GM19023 (cell line): ENCODE measurements around the gene MDM2.

ENCODE experiments used
- ATAC-seq: cut with Tn5 transposase; IDR thresholded peaks from one replicate; pipeline ENCODE4 v1.9.1; 2021; ENCODE audit warnings: mild to moderate bottlenecking, moderate library complexity; ENCODE audit not compliant: unreplicated experiment

MDM2 gene

DNA sequence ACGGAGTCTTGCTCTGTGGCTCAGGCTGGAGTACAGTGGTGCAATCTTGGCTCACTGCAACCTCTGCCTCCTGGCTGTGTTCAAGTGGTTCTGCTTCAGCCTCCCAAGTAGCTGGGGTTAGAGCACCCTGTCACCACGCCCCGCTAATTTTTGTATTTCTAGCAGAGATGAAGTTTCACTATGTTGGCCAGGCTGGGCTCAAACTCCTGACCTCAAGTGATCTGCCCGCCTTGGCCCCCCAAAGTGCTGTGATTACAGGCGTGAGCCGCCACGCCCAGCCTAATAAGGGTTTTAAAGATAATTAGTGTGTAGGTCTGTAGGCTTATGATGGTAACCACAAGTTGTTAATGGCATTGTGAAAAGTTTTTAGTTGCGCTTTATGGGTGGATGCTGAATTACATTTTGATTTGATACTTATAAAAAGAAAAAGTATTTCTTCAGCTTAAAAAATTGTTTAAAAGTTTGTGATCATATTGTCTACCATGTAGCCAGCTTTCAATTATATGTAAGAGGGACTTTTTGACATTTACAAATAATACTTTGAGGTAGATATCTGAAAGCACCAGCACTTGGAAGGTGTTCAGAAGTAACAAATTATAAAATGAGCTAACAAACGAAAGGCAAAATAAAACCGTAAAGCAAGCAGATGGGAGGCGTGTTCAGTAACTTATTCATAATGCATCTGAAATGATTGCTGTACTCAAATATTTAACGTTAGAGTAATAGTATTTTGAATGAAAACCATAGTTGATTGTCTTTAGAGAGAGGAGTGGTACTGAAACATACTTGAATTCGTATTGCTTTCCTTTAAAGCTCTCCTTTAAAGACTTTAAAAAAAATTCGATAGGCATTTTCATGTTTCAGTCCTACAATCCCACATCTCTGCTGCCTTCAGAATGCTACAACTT lies 37.1 kb downstream of the MDM2 start:
- ATAC-seq, result no peak

DNA sequence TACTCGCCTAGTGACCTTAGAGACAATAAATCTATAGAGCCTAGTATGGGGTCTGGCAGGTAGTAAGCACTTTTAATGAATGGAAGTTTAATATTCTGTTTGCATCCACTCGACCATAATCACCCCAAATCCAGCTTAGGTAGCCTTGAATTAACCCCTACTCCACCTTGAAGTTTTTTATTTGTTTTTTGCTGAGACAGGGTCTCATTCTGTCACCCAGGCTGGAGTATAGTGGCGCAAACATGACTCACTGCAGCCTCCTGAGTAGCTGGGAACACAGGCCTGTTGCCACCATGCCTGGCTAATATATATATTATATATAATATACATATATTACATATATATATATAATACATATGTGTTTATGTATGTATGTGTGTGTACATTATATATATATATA lies 38.8 kb downstream of the MDM2 start:
- ATAC-seq, result no peak

DNA sequence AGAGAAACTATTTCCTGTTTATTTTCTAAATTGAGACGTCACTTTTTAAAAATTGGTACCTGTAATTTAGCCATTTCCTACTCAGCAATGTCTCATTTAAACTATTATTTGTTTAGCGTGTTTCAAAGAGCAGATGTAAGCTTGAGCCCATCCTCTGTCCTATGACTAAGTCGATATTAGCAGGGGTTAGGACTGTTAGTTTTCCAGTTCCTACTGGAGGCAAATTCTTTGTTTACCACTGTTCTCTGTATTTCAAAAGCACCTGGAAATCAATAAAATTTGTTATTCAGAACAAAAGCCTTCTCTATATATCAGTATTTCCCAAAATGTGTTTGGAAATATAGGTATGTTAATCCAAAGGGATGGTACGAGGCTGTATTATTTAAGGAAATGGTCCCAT lies 42.4 kb downstream of the MDM2 start:
- no peak for ATAC-seq

DNA sequence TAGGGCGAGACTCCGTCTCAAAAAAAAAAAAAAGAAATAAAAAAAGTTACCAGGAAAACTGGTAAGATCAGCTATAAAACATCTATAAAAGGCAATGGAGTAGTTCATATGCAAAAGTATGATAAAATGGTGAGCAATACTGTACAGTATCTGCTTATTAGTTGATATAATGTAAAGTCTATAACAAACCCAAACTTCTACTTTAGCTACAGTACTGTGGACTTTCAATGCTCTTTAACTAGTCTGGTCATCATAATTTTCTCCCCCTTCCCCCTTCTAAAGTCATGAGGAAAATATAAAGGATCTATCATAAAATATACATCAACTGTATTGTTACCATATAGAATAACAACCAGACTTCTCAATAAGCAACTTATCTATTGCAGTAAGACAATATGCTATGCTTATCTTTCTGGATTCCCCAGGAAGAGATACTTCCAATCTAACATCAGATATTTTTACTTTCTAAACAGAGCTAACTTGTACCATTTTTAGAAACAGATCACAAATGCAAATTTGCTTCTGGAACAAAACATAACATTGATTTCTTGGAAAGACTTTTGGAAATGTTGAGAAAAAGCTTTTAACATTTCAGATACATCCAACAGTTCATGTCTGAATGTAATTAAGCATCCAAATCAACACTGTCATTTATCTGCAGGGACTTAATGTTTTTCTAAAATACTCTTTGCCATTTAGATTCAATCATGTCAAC lies 43.8 kb downstream of the MDM2 start:
- no peak for ATAC-seq

DNA sequence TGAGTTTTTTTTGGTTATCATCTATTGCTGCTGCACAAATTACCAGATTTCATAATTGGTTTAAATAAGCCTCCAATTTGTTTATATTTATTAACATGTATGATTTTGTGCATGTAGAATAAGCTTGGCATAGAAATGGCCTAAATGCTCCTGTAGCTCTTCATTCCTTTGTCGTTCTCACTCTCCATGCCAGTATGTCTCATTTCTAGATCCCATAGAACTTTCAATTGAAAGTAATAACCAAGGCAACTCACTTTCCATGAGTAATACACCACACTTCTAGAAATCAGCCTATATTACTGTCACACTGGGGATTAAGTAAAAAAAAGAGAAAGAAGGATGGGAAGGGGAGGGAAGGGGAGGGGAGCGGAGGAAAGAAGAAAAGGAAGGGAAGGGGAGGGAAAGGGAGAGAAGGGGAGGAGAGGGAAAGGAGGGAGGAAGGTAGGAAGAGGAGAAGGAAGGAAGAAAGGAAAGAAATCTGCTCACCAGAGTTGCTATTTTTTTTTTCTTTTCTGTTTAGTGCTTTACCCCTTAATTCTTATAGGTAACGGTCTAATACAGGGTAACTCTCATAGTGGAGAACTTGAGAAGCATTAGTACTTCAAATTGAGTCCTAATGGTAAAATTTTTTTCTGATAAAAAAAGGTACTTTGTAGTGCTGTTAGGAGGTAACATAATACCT lies 45.6 kb downstream of the MDM2 start:
- ATAC-seq, result no peak

DNA sequence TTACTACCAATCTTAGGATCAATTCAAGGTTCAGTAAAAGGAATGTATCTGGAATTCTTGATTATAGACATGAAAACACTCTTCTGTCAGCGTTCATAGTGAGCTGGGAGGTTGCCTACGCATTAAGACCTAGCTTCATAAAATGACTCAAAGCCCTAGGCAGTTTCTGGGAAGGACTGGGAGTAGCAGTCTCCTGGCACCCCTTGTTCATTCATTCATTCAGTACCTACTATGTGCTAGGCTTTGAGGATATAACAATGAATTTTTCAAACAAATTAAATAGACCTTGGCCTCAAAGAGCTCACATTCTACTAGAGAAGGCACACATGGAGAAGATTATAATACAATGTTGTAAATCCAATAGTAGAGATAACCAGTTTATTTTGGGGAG lies 46.1 kb downstream of the MDM2 start:
- no peak for ATAC-seq

DNA sequence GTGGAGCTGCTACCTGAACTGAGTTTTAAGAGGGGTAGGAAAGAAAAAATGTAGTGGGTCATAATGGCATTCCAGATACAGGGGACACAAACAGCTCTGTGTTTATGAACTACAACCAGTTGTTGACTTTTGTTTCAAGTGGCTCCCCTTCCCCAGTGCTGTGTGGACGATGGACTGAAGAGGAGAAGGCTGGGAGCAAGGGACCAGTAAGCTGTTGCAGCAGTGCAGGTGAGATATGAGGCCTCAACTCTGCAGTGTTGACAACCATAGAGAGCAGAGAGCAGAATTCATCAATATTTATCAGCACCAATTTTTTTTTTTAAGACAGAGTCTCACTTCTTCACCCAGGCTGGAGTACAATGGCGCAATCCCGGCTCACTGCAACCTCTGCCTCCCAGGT lies 46.6 kb downstream of the MDM2 start:
- no peak for ATAC-seq

DNA sequence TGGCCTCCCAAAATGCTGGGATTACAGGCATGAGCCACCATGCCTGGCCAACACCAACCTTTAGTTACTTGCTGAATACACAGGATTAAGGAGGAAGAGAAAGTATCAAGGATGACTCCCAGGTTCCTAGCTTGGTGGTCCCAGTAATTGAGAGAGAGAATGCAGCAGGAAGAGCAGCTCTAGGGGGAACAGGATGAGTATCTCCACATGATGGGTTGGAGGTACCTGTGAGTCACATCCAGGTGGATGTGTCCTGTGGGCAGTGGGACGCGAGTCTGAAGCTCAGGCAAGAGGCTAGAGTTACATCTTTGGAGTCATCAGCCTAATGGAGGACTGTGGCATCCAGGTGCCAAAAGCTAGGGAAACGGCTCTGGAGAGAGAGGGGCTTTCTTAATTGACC lies 47.1 kb downstream of the MDM2 start:
- no peak for ATAC-seq

DNA sequence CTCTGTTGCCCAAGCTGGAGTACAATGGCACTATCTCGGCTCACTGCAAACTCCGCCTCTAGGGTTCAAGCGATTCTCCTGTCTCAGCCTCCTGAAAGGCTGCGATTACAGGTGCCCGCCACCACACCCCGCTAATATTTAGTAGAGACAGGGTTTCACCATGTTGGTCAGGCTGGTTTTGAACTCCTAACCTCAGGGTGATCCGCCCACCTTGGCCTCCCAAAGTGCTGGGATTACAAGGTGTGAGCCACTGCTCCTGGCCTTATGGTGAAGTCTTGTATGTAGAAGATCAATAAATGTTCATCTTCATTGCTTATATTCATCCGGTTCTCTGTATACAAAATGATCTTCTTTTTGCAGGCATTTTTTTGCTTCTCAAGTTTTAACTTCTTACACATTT lies 47.8 kb downstream of the MDM2 start:
- ATAC-seq, result no peak

DNA sequence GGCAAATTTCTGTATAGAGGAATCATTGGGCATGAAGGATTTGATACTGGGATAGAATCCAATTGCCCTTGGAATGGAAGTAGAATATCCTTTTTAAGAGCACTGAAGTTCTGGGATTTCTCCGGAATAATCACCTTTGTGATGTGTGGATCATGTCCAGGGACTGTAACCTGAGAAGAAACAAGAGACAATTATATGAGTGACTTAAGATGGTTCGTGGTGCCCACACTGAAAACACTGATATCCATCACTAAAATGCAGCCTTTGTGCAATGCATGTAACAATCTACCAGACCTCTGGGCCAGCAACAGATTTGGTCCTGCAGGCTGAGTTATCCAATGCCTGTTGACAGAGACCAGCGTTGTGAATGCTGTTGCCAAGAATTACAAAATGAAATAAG lies 48.5 kb downstream of the MDM2 start:
- no peak for ATAC-seq

DNA sequence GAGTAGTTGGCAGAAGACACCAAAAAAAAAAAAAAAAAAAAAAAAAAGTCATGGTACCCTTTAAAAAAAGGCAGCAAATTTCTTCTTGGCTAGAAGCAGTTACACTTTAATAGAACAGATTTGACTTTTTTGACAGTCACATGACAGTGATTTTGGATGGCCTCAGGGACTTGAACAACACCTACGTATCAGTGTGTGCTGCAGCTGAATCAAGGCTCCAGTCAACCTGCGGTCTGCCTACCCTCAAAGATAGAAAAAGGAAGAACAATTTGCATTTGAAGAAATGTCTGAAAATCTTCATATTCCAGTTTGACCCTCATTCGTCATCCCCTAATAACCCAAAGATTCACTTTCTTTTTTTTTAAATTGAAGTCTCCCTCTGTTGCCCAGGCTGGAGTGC lies 53.9 kb downstream of the MDM2 start:
- ATAC-seq, result no peak

DNA sequence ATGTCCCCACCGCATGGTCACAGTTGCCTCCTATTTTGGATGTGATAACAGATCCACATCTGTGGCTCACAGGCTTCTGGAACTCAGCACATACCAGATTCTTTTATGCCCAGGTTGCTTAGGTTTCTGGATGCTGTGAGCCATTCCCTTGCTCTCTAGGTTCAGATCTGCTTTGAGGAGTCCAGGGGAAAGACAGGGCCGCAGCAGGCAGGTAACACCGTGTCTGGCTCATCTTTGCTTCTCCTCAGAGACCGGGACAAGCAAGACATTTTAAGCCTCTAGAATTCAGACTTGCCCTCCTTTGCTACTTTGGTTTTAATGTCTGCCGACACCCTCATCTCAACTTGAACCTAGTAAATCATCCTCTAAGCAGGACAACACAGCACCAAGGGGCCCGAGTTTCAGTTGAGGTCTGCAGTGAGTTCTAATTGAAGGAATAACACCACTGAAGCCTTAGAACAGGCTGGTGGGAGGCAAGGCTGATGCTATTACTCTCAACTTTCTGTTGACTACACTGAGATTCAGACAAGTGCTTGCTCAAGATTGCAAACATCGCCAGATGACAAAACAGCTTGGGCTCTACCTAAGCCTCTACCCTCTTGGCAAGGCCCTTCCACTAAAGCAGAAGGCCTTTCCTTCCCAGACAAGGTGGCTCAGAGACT lies 55.3 kb downstream of the MDM2 start:
- no peak for ATAC-seq

DNA sequence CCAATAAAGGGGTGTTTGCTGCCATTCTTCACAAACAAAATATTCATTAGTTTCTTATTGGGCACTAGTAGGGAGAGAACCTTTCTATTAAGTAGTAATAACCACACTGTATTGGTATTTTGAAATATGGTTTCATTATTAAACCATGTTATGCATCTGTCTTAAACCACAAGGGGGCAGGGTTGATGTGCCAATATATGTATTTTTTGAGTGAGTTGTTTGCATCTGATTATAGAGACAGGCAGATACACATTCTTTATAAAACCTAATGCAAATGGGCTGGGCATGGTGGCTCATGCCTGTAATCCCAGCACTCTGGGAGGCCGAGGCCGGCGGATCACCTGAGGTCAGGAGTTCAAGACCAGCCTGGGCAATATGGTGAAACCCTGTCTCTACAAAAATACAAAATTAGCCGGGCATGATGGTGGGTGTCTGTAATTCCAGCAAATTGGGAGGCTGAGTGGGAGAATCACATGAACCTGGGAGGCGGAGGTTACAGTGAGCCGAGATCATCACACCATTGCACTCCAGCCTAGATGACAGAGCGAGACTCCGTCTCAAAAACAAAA lies 56.0 kb downstream of the MDM2 start:
- ATAC-seq, result peak; percentile 58

DNA sequence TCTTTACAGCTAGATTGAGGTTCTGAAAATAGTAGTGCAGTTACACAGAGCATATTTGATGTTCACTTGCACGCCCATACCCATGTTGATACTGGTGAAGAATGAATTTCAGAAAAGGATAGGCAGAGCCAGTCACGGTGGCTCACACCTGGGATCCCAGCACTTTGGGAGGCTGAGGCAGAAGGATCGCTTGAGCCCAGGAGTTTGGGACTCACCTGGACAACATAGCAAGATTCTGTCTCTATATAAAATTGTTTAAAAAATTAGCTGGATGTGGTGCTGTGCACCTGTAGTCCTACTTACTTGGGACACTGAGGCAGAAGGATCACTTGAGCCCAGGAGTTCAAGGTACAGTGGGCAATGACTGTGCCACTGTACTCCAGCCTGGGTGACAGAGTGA lies 56.6 kb downstream of the MDM2 start:
- no peak for ATAC-seq

DNA sequence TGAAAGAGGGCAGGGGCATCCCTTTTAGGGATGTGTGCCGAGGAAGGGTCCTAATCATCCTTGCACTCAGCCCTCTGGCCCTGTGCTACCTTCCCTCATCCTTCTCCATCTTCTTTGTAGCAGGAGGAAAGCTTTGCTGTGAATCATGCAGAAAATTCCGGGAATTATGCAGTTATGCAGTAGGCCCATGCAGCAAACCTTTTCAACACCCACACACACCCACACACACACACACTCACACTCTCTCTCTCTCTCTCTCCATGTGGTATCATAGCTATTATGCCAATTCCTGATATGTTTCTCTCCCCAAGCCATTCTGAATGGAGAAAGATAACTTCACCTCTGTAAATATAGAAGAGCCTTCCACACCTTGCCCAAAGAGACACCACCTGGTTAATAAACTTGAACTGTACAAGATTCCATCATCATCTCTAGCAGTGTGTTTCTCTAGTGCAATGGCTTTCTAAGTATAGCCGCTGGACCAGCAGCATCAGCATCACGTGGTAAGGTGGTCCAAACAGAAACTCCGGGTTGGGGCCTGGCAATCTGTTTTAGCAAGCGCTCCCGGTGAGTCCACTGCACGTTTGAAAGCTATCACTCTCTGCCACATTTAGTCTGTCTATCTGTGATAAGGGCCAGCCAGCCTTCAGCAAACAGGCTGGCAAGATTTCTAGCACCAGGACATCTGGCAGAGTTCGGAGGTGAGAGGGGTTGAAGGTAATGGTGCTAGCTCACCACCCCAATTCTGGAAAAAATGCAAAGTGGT lies 57.6 kb downstream of the MDM2 start:
- no peak for ATAC-seq

DNA sequence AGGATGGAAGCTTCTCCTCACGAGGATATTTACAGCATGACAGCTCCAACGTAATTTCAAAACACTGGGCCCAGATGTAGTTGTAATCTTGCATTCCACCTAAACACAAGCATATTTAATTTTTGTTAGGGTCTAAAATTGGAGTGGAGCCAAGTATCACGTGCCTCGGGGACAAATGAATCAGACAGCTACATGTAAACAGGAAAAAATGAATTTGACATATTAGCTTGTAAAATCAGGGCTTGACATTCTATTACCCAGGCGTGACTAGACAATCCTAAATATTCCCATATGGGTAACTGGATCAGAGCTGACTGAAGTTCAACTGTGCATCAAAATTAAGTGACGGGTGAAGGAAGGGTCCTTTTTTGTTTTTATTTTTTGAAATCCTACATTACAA lies 59.0 kb downstream of the MDM2 start:
- ATAC-seq, result no peak

DNA sequence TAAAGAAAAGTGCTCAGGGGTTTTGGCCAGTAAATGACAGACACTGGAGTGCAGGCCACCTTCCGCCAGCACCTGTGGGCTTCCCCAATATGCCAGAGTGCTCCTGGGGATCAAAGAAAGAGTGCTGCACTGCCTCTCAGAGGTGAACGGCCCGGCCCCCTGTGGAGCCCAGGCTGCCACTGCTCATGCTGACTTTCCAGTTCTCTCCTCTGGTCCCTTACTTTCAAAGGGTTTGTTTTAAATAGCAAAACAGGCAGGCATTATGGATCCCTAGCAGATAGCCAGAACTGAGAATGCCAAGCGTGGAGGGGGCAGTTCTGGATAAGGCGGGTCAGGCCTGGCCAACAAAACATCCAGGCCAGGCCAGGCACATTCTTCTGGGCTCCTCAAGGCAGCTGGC lies 59.6 kb downstream of the MDM2 start:
- no peak for ATAC-seq

DNA sequence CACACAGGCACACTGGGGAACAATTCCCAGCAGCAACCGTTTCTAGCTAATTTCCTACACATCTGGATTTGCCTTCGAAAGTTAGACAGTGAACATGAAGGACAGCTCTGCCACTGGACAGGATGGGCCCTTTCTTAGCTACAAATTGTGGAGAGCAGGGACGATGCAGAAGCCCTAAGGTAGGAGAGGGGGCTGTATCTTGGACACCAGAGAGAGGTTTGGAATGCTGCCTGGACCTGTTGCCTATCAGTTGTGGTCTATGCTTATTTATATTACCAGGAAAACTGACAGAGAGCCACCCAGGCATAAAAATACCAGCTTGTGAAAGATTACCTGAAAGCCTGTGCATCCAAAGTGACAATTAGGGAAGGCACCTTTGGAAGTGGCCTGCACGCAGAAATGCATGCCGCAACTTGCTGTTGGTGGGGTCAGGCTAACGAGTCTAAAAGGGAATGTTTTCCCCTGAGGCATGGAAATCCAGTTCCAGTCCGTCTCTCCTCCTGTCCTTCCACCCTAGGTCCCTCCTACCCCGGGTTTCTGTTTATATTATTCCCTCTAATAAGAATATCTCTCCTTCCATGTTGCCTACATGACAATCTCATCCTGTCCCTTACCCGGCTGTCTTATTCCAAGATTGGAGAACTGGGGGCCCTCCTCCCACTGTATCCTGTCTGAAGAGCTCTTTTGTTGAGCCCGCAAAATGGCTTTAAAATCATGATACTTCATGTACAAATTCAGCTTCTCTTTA lies 60.2 kb downstream of the MDM2 start:
- no peak for ATAC-seq

DNA sequence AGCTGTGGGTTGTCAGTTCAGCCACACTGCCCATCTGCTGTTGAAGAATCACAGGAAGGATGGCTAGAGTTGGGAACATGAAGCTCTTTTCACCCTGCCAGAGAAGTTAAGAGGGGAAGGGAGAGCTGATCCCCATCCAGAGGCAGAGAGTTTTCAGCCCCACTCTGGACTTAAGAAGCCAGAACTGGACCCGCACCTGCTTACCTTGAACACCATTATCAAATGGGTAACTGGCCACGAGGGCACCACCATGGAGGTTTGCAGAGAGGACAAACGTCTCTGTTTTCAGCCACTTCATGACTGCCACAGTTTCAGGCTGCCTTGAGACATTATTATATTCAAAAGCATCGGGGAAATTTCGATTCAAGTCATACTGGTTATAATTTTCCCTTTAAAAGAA lies 62.0 kb downstream of the MDM2 start:
- no peak for ATAC-seq

DNA sequence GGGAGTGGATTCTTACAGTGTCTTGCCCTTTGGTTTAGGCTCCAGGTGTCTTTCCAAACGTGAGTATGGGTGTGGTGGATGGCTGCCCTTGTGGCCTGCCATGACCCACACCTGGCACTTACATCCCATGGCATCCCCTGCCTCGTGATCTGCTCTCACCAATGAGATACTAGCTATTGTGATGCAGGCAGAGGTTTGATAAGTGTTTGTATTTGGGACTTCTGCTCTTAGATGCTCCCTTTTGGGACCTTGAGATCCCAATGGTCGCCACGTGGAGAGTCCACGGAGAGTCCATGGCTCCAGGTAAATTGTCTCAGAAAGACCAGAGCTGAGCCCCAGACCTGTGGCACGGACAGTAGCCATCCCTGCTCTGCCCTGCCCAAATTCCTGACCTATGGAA lies 62.5 kb downstream of the MDM2 start:
- ATAC-seq, result no peak
